ENCODE data around the gene FPR1.
"Not testable (repeated sequence)": the region's sequence is repeated elsewhere in the genome, so short reads cannot be mapped to it uniquely, and the experiment has no call there.

Gene FPR1

DNA sequence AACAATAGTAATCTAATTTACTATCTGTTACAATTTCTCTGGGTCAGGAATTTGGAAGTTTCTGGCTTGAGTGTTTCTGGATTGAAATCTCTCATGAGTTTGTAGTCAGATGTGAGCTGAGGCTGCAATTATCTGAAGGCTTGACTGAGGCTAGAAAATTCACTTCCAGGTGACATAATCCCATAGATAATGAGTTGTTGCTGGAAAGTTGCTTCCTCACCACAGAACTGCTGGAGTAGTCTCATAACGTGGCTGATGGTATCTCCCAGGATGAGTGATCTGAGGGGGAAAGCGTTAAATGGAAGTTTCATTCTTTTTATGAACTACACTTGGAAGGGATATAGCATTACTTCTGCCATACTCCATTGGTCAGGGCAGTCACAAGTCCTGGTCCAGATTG, 28.0 kb upstream of the FPR1 start:
- TF ChIP-seq, protein P1, sequence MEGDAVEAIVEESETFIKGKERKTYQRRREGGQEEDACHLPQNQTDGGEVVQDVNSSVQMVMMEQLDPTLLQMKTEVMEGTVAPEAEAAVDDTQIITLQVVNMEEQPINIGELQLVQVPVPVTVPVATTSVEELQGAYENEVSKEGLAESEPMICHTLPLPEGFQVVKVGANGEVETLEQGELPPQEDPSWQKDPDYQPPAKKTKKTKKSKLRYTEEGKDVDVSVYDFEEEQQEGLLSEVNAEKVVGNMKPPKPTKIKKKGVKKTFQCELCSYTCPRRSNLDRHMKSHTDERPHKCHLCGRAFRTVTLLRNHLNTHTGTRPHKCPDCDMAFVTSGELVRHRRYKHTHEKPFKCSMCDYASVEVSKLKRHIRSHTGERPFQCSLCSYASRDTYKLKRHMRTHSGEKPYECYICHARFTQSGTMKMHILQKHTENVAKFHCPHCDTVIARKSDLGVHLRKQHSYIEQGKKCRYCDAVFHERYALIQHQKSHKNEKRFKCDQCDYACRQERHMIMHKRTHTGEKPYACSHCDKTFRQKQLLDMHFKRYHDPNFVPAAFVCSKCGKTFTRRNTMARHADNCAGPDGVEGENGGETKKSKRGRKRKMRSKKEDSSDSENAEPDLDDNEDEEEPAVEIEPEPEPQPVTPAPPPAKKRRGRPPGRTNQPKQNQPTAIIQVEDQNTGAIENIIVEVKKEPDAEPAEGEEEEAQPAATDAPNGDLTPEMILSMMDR (IDR thresholded peaks at IDR 0.05; ENCODE audit: control insufficient read depth, extremely low read depth, insufficient read depth): no peak
- no peak overlapping the region for H3K4me3 ChIP-seq (ENCODE audit: low read depth, low read length)
- no peak for DNase-seq (ENCODE audit: low read depth)

DNA sequence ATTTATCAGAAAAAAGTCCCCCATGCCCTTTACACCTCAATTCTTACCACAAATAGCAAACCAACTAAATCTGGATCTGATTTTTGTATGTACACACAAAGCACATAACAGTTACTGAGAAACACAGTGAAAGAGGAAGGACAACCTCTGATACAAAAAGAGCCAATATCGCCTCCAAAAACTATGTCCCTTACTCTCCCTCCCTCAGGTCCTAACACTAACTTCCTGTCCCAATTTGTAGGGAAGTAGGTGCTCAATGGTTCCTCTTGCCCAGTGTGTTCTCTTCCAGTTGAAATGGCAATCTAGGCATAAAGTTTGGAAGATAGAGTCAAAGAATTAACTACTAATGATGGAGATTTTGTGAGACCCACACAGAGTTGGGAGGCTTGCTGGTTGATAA, 27.5 kb upstream of the FPR1 start:
- DNase-seq (ENCODE audit: low read depth): no peak
- TF ChIP-seq, protein P1 (IDR thresholded peaks at IDR 0.05; ENCODE audit: control insufficient read depth, extremely low read depth, insufficient read depth): no peak
- no peak overlapping the region for H3K4me3 ChIP-seq (ENCODE audit: low read depth, low read length)

DNA sequence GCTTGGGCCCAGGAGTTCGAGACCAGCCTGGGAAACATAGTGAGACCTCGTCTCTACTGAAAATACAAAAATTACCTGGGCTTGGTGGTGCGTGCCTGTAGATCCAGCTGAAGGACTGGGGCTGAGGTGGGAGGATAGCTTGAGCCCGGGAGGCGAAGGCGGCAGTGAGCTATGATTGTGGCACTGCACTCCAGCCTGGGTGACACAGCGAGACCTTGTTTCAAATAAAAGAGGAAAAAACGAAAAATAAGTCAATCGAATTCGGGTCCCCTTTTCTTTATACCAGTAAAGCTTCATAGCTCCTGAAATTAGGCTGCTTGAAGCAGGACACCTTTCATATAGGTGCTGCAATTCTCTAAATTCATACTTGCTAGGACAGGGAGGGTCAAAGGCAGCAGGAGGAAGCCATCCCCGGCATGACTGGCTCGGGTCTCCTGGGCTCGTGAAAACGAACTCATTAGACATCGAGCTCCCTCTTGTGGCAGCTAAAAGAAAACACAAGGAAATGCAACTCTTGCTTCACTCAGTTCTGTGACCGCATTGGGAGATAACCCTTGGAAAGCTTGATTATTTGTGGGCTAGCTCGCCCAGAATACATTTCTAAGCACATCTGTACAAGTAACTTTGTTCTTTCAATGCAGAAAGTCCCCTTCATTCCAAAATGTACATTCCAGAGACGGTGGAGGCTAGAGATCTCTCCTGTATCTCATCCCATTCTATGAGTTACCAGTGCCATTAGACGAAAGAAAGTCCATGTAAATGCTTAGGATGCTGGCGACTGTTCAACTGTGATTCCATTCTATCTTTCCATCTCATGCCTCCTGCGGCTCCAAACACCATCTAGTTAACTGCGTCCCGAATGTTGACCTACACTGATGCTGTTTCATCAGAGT, 26.1 kb upstream of the FPR1 start:
- DNase-seq (ENCODE audit: low read depth): peak; percentile 67
- TF ChIP-seq, protein P1 (IDR thresholded peaks at IDR 0.05; ENCODE audit: control insufficient read depth, extremely low read depth, insufficient read depth): peak; percentile 79
- H3K4me3 ChIP-seq (ENCODE audit: low read depth, low read length): no peak overlapping the region

DNA sequence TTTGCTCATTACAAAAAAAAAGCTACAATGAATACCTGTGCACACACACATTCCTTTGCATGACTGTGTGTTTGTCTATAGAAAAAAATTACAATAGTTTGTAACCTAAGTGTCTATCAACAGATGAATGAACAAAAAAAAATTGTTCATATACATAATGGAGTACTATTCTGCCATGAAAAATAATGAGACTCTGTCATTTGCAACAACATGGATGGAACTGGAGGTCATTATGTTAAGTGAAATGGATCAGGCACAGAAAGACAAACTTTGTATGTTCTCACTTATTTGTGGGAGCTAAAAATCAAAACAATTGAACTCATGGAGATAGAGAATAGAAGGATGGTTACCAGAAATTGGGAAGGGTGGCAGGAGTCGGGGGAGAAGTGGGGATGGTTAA, 24.9 kb upstream of the FPR1 start:
- H3K4me3 ChIP-seq (ENCODE audit: low read depth, low read length); DNase-seq (ENCODE audit: low read depth): not testable (repeated sequence)

DNA sequence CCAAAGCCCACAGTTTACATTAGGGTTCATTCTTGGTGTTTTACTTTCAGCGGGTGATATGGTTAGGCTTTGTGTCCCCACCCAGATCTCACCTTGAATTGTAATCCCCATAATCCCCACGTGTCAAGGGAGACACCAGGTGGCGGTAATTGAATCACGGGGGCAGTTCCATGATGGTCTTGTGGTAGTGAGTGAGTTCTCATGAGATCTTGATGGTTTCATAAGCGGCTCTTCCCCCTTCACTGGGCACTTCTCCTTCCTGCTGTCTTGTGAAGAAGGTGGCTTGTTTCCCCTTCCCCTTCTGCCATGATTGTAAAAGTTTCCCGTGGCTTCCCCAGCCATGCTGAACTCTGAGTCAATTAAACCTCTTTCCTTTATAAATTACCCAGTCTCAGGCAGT, 21.3 kb upstream of the FPR1 start:
- TF ChIP-seq, protein P1 (IDR thresholded peaks at IDR 0.05; ENCODE audit: control insufficient read depth, extremely low read depth, insufficient read depth): no peak
- DNase-seq (ENCODE audit: low read depth): no peak
- no peak overlapping the region for H3K4me3 ChIP-seq (ENCODE audit: low read depth, low read length)

- TF ChIP-seq, protein P1 (IDR thresholded peaks at IDR 0.05; ENCODE audit: control insufficient read depth, extremely low read depth, insufficient read depth): no peak
- DNase-seq (ENCODE audit: low read depth): no peak
- H3K4me3 ChIP-seq (ENCODE audit: low read depth, low read length): no peak overlapping the region
Measured at GRCh38 chr19:51771376-51772130, 19.9 kb upstream of the FPR1 start.

GRCh38 chr19:51766461-51766860, 14.8 kb upstream of the FPR1 start:
- TF ChIP-seq, protein P1 (IDR thresholded peaks at IDR 0.05; ENCODE audit: control insufficient read depth, extremely low read depth, insufficient read depth): no peak
- no peak for DNase-seq (ENCODE audit: low read depth)
- no peak overlapping the region for H3K4me3 ChIP-seq (ENCODE audit: low read depth, low read length)
